ENCODE measurements around the gene YIPF4.
"Not testable (repeated sequence)": the region's sequence is repeated elsewhere in the genome, so short reads cannot be mapped to it uniquely, and the experiment has no call there.

The YIPF4 gene

DNA sequence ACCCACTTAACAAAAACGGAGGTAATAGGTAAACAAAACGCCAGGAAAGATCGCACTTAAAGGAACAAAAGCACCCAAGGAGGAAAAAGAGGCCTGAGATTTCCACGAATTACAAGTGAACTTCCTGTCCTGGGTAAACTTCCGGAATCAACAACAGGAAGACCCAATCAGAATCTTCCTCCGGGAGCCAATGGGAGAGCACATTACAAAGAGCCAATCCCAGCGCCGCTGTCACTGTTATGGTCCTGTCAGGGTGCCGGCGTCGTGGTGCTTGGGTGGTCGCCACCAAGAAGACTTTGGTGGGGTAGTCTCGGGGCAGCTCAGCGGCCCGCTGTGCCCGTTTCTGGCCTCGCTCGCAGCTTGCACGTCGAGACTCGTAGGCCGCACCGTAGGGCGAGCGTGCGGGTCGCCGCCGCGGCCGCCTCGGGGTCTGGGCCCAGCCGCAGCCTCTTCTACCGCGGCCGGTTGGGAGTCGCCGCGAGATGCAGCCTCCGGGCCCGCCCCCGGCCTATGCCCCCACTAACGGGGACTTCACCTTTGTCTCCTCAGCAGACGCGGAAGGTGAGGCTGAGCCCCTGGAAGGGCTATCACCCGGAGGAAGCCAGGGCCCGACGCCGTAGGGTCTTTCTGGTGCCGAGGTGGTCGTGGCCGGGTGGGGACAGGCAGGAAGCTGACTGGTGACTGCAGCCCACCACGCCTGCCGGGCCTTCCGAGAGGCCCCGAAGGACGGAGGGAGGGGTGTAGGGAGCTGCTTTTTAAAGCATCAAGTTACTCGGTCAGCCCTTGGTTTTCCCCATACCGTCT lies at the start of gene YIPF4:
Gene YIPF4, plus strand, starts transcription at position 231 of the 804 bp plus-strand sequence. Its CDS starts 252 bp downstream, at position 483.
- DNase-seq = peak; percentile 94

DNA sequence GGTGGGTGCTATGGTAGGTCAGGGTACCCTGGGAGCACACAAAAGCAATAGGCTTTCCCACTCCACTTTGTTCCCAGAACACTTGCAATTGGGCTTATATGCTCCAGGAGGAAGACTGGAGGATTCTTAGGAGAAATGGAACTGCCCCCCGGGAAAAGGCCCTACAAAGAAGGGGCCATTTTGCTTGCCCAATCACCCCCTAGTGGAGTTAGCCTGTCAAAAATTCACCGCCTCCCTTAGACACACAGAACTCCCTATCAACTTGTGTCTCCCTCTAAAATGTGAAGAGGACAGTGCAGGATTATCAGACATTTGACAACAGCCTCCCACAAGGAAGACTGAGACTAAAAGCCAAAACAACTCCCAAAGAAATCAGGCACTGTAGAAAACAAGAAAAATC lies 49.5 kb upstream of the YIPF4 start:
- no peak for DNase-seq

GRCh38 chr2:32229635-32230034 lies 48.1 kb upstream of the YIPF4 start:
- no peak for DNase-seq

- DNase-seq = no peak
These were observed 45.7 kb upstream of the YIPF4 start for GRCh38 chr2:32231959-32232358.

DNA sequence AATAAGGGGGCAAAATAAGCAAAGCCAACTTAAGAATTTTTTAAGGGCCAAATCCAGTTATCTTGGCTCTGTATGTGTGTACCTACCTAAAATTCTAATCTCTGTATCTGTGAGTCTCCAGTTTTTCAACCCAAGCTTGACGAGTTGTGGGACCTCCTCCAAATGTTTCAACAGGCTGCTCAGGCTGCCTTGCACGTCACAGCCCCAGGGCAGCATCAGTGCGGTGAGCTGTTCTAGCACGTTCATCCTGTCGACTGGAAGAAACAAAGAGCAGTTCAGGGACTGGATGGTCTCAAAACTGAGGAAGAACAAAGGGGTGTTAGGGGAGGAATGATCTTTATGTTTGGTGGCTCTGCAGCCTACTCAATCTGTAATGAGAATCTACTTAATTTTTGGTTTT lies 42.4 kb upstream of the YIPF4 start:
- no peak for DNase-seq

GRCh38 chr2:32237488-32237887 lies 40.2 kb upstream of the YIPF4 start:
- DNase-seq = no peak

DNA sequence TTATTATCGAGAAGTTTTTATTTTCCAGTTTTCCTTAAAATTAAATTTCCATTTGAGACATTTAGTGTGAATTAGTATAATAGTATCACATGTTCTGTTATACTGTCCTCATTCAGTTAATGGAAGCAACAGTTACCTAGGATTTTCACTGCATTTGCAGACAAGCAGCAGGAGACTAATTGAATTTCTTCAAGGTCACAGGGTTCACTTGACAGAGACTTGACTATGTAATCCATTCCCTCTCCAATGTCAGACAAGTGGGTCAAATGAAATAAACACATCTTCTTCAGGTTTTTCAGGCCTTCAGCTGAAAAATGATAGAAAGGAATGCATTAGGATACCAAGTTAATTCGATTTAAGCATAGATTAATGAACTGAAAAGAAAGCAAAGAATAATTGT lies 39.7 kb upstream of the YIPF4 start:
- DNase-seq = no peak

- no peak for DNase-seq
These were observed 35.4 kb upstream of the YIPF4 start for GRCh38 chr2:32242331-32242730.

DNA sequence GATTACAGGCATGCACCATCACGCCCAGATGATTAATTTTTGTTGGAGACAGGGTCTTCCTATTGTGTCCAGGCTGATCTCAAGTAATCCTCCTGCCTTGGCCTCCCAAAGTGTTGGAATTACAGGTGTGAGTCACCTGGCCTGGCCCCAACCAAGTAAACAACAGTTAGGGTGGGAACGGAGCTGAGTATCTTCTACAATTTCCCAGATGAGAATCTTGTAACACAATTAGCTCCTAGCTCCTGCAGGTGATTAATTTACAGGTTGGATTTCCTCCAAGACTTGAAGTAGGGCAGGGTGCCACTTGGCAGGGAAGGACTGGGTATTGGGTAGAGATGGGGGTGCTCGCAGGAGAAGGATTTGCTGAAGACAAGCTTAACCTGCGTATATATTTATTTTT lies 30.8 kb upstream of the YIPF4 start:
- DNase-seq = no peak

DNA sequence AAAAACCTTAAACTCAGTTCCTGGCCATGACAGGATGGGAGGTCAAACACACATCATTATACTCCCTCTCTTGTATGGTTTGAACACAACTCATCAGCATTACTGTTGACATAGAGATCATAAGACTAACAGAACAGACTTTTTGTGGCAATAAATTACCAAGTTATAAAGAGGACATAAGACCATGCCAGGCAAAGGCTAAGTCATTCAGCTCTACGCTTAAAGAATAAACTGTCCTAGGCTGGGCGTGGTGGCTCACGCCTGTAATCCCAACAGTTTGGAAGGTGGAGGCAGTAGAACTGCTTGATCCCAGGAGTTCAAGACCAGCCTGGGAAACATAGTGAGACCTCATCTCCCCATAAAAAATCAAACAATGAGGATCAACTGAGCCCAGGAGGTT lies 29.4 kb upstream of the YIPF4 start:
- DNase-seq = no peak

GRCh38 chr2:32249731-32250236 lies 27.9 kb upstream of the YIPF4 start:
- no peak for DNase-seq

- no peak for DNase-seq
These were observed 27.4 kb upstream of the YIPF4 start for GRCh38 chr2:32250290-32250689.

DNA sequence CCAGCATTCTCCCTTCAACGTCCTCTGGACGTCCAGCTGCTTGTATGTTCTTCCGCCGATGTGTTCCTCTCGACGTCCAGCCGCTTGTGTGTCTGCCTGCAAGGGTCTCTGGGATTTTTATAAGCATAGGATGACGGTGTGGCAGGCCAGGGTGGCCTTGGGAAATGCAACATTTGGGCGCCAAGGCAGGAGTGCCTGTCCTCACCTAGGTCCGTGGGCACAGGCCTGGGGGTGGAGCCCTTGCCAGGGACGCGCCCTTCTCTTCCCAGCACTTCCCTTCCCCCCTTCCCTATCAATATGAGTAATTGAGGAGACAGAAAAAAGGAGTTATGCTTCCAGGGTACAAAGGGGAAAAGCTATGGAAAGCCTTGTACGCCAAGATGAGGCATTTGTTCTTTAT lies 19.5 kb upstream of the YIPF4 start:
- DNase-seq = no peak

DNA sequence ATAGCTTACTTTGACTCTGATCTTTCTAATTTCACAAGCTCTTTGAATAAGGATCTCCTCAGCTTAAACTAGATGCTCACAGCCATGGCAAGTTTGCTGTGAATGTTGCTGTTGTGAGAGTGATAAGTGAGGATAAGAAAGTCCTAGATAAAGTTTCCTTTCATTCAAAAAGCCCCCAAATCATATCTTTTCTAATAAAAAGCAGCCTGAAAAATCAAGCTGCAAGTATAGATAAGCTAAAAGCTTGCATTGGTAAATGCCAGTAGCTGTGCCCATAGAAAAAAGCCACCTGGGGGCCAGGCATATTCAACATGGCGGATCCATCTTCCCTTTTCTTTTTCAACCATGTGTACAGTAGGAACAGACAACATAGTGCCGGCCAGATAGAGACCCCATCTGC lies 17.3 kb upstream of the YIPF4 start:
- DNase-seq = no peak

DNA sequence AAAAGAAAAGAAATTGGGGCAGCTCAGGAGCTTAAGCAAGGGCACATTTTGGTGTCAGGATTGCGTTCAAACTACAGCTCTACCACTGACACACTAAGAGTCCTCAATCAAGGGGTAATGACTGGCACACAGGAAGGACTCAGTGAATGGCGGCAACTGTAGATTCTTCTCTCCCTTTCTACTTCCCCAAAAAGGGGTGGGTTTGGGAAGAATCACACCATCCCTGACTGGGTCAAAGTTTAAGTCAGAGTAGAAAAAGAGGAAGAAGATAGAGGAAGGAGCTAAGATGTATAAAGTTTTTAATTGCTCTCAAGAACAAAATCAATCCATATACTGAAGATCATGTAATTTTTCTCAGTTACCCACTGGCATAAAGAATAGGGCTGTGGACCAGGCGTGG lies 15.6 kb upstream of the YIPF4 start:
- no peak for DNase-seq

GRCh38 chr2:32264422-32265105 lies 13.1 kb upstream of the YIPF4 start, which contains the start of gene NLRC4:
Gene NLRC4, minus strand, starts transcription at chr2:32264886. Its CDS starts 8,111 bp downstream, at chr2:32256775.
- peak; percentile 36 for DNase-seq

GRCh38 chr2:32271063-32271462 lies 6.6 kb upstream of the YIPF4 start:
- DNase-seq = no peak

DNA sequence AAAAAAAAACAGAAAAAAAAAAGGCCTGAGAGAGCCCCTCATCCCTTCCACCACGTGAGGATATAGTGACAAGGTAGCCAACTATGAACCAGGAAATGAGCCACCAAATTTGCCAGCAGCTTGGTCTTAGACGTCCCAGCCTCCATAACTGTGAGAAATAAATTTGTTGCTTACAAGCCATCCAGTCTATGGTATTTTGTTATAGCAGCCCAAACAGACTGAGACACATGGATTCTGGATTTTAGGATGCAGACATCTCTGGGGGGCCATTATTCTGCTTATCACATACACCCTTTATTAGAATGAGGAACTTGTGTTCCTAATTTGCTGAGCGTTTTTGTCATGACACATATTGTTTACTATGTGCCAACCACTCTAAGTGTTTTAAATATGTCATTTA lies 5.4 kb upstream of the YIPF4 start:
- no peak for DNase-seq

DNA sequence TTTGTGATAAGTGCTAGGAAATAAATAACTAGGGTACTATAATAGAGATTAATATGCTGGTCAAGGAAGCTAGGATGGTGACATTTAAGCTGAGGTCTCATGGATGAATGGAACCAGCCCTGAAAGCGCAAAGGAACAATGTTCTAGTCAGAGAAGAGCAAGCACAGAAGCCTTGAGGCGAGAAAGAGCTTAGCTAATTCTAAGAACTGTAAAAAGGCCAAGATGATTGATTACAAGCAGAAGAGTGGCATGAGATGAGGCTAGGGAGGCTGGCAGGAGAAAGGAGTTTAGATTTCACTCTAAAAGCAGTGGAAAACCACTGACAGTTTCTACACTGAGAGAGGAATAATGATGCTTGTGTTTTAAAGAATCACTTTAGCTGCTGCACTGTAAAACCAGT lies 3.4 kb upstream of the YIPF4 start:
- DNase-seq = no peak

DNA sequence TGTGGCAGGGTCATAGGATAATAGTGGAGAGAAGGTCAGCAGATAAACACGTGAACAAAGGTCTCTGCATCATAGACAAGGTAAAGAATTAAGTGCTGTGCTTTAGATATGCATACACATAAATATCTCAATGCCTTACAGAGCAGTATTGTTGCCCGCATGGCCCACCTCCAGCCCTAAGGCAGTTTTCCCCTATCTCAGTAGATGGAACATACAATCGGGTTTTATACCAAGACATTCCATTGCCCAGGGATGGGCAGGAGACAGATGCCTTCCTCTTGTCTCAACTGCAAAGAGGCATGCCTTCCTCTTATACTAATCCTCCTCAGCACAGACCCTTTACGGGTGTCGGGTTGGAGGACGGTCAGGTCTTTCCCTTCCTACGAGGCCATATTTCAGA lies 1.9 kb upstream of the YIPF4 start:
- not testable (repeated sequence) for DNase-seq

DNA sequence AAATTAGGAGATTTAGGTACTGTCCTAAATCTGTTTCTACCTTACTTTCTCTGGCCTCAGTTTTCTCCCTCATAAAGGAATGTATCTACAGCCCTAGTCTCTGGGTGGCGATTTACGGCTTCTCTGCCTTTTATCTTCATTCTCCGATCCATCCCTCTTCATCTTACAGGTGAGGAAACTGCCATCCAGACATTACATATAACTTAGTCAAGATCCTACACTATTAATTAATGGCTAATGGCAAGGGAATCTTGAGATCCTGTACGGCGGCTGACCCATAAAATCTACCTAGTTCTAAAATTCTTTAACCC lies 386 bp upstream of the YIPF4 start:
- DNase-seq = no peak

DNA sequence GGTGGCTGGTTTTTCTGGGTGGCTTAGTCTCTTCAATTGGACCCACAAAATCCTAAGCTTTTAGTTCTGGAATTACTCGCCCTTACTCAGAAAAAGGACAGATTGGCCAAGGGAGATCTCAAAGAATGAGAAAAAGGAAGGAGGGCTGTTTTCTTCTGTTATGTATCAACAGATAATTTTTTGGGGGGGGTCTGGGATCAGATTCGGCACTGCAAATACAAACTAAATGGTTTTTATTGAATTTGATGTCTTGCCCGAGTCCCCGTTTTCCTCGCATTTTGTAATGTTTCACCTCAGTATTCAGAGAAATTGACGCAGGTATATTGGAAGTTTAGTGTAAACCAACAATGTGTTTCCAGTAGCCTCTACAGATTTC lies 762 bp downstream of the YIPF4 start:
- DNase-seq = no peak

- peak; percentile 16 for DNase-seq
These were observed 6.6 kb downstream of the YIPF4 start for GRCh38 chr2:32284321-32284720.

- DNase-seq = peak; percentile 31
These were observed 11.7 kb downstream of the YIPF4 start for GRCh38 chr2:32289165-32289999.
